Activated B cell treated with CpG ODN at 0.5 μM for 24 hours (primary cell): ENCODE measurements around the gene MBNL1. TPM values are rescaled to one million over a fixed set of nuclear protein-coding genes. Genes with fewer than 3 reads are reported as not detected.

Experiments
- ATAC-seq: fragments of 200-7000 bp; cut with Tn5 transposase; one replicate; pipeline ENCODE4 v1.10.0; 2021; ENCODE audit warnings: low read depth, mild to moderate bottlenecking, moderate library complexity
- CTCF ChIA-PET: fragments of 350-600 bp; sonication (Branson Sonifier 250); formaldehyde crosslinking; loops from one replicate; lab custom pipeline; 2021; ENCODE audit warnings: antibody characterized with exemption; lab: Charles Lee
- POLR2A ChIA-PET: fragments of 350-600 bp; sonication (Branson Sonifier 250); formaldehyde crosslinking; loops from one replicate; lab custom pipeline; 2021; ENCODE audit warnings: antibody characterized with exemption; lab: Charles Lee
- DNase-seq: peaks from one replicate; pipeline ENCODE4 v3.0.0; 2022
- H3K27ac Mint-ChIP-seq: one replicate; pipeline ENCODE4 v1.8.0; 2020; ENCODE audit warnings: mixed read lengths
- H3K27me3 Mint-ChIP-seq: one replicate; pipeline ENCODE4 v1.8.0; 2021; ENCODE audit warnings: mixed read lengths
- H3K36me3 Mint-ChIP-seq: one replicate; pipeline ENCODE4 v1.8.0; 2021; ENCODE audit warnings: low read depth, mixed read lengths
- H3K4me1 Mint-ChIP-seq: one replicate; pipeline ENCODE4 v1.8.0; 2021; ENCODE audit warnings: mixed read lengths
- H3K4me3 Mint-ChIP-seq: one replicate; pipeline ENCODE4 v1.8.0; 2020; ENCODE audit warnings: mild to moderate bottlenecking, mixed read lengths
- H3K9me3 Mint-ChIP-seq: one replicate; pipeline ENCODE4 v1.8.0; 2020; ENCODE audit warnings: mixed read lengths
- intact Hi-C: fragments of 100-400 bp; cut with micrococcal nuclease; formaldehyde crosslinking; loops from one replicate; pipeline ENCODE4 v1.15.1; 2024
- total RNA-seq: library from RNA; stranded (reverse); gene quantifications from 2 replicates; pipeline ENCODE4 v1.2.3, GENCODE V29; 2022
- TF ChIP-seq, protein P1 (sequence below): fragments of 200-600 bp; IDR thresholded peaks from one replicate; pipeline ENCODE4 v1.8.0; 2022; ENCODE audit warnings: antibody characterized with exemption, mild to moderate bottlenecking

The MBNL1 gene
- total RNA-seq, 1 donor from 2014 or later, result 561 TPM

DNA sequence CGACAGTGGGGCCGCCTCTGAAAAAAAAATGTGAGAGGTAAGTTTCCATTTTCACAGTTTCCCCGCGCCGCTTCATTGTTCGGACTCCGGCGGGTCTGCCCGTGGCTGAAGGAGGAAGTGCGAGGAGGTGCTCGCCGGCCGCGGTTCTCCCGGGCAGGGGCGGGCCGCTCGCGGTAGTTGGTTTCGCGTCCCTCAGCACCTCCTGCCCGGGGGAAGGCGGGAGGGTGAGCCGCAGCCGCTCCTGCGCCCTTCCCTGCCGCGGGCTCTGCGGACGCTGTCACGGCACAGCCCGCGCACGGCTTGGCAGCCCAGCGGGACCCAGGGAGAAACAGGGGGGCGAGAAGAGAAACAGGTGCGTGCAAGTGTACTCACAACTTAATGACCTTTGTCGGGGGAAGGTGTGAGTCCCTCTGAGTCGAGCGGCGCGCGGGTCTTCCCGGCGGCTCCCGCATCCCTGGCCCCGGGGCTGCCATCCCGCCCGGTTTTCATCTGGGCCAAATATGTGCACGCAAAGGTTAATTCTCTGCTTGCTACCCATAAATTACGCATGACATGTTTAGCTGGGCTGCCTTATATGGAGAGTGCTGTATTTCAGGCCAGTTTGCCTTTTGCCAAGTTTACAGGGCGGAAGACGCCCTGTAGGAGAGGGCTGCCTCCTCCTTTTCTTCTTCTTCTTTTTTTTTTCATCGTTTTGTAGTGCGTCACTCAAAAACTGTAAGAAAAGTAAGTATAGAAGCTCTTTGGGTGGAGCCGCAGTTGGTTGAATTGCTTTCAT, 514 bp downstream of the MBNL1 start:
- peak overlapping the region; percentile 98 for H3K4me3 Mint-ChIP-seq
- CTCF ChIA-PET, result interaction anchor here (0.9 to 2.6 kb wide), 8 partner anchors 15 to 85 kb away, joined by 3 to 24 read pairs (median 6); no protein-coding TSS in a partner anchor

DNA sequence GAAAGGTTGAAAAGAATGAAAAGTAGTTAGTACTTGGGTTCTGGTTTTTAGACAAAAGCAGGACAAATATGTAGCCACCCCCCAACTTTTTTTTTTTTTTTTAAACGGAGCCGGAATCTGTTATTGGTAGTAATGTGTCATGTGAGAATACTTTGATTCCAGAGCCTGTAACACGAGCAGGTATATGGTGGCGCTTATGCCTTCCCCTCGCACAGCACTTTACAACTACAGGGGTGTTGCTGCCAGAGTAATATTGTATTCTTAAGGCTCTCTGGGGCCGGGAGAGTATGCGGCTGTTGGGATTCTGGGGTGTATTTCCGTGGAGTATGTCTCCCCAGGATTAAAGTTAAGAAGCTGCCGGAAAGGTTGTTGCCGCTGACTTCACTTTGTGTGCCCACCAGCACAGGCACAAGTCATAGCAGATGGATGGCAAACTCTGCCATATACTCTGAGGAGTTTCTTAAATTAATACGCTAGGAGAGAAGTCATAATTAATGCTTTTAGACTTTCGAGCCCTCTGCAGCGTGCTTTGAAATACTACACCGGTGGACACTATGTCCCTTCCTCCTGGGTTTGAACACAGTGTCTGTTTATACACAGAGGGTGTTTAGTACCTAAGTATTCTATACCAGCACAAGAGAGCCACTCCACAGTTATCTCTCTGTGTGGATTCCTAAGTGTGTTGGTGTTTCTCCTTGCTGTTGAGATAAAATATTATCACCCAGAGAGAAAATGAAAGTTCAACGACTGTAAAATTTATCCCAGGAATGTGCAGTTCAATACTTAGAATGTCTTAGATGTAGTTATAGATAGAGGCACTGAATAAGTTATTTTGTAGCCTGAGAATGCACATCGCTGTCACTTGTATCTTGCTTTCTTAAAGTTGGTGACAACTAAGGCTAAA, 1.4 kb downstream of the MBNL1 start:
- Mint-ChIP-seq H3K9me3 (peaks cover 2% of the 10 kb centered on the region), H3K27ac (peak overlapping the region; percentile 98), H3K4me1 (peaks cover 69% of the 10 kb centered on the region), H3K36me3 (peaks cover 50% of the 10 kb centered on the region), H3K4me3 (peak overlapping the region; percentile 98), H3K27me3 (no peaks in the 10 kb centered on the region)
- intact Hi-C loops, result loop anchor here (1.0 to 5.0 kb wide), 7 partner anchors 13 to 247 kb away; no protein-coding TSS in a partner anchor
- TF ChIP-seq, protein P1, sequence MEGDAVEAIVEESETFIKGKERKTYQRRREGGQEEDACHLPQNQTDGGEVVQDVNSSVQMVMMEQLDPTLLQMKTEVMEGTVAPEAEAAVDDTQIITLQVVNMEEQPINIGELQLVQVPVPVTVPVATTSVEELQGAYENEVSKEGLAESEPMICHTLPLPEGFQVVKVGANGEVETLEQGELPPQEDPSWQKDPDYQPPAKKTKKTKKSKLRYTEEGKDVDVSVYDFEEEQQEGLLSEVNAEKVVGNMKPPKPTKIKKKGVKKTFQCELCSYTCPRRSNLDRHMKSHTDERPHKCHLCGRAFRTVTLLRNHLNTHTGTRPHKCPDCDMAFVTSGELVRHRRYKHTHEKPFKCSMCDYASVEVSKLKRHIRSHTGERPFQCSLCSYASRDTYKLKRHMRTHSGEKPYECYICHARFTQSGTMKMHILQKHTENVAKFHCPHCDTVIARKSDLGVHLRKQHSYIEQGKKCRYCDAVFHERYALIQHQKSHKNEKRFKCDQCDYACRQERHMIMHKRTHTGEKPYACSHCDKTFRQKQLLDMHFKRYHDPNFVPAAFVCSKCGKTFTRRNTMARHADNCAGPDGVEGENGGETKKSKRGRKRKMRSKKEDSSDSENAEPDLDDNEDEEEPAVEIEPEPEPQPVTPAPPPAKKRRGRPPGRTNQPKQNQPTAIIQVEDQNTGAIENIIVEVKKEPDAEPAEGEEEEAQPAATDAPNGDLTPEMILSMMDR, result no peak
- POLR2A ChIA-PET, result interaction anchor here (0.6 to 7.3 kb wide), 32 partner anchors 11 to 1822 kb away, joined by 3 to 185 read pairs (median 7); partner anchors contain the start of gene SELENOT
- no peak for DNase-seq
- CTCF ChIA-PET, result interaction anchor here (1.8 to 2.6 kb wide), 3 partner anchors 71 to 86 kb away, joined by 7 to 24 read pairs (median 10); no protein-coding TSS in a partner anchor
- ATAC-seq, result peak; percentile 8

More for the DNA sequence above, 514 bp downstream of the MBNL1 start:
- H3K36me3 Mint-ChIP-seq, result peaks cover 49% of the 10 kb centered on the region
- peak; percentile 73 for DNase-seq
- POLR2A ChIA-PET, result interaction anchor here (0.6 to 7.3 kb wide), 51 partner anchors 8 to 1821 kb away, joined by 3 to 185 read pairs (median 5); partner anchors contain the start of gene SELENOT
- H3K4me1 Mint-ChIP-seq, result peaks cover 68% of the 10 kb centered on the region
- H3K9me3 Mint-ChIP-seq, result peaks cover 2% of the 10 kb centered on the region
- TF ChIP-seq, protein P1, result no peak
- no peaks in the 10 kb centered on the region for H3K27me3 Mint-ChIP-seq
- intact Hi-C loops, result loop anchor here (1.0 to 5.0 kb wide), 7 partner anchors 14 to 248 kb away; no protein-coding TSS in a partner anchor
- peak; percentile 73 for ATAC-seq
- H3K27ac Mint-ChIP-seq, result peak overlapping the region; percentile 98

DNA sequence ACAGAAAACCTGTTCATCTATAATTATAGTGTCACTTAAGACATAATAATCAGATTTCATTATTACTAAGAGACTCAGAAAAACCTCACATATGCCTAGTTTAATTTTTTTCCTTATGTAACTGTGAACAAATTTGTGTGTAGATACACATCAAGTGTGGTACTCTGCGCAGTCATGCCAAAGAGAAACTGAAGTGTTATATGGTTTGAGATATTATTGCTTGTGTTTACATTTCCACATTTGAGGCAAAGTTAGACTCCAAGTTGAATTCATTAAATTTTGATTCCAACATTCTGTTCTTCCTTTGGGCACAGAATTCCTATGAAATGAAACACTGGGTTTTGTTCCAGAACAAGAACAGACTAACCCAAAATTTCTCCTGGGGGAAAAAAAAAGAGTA, 2.2 kb downstream of the MBNL1 start:
- intact Hi-C loops, result loop anchor here (1.0 kb wide), 1 partner anchor 8 kb away; no protein-coding TSS in a partner anchor
- Mint-ChIP-seq H3K27ac (peak overlapping the region; percentile 98), H3K4me1 (peaks cover 69% of the 10 kb centered on the region), H3K27me3 (no peaks in the 10 kb centered on the region), H3K4me3 (peak overlapping the region; percentile 98), H3K36me3 (peaks cover 52% of the 10 kb centered on the region), H3K9me3 (peaks cover 2% of the 10 kb centered on the region)
- ATAC-seq, result no peak
- no peak for DNase-seq
- CTCF ChIA-PET, result no interaction called here
- POLR2A ChIA-PET, result interaction anchor here (1.4 to 7.3 kb wide), 7 partner anchors 10 to 78 kb away, joined by 5 to 185 read pairs (median 46); no protein-coding TSS in a partner anchor
- TF ChIP-seq, protein P1, result no peak

DNA sequence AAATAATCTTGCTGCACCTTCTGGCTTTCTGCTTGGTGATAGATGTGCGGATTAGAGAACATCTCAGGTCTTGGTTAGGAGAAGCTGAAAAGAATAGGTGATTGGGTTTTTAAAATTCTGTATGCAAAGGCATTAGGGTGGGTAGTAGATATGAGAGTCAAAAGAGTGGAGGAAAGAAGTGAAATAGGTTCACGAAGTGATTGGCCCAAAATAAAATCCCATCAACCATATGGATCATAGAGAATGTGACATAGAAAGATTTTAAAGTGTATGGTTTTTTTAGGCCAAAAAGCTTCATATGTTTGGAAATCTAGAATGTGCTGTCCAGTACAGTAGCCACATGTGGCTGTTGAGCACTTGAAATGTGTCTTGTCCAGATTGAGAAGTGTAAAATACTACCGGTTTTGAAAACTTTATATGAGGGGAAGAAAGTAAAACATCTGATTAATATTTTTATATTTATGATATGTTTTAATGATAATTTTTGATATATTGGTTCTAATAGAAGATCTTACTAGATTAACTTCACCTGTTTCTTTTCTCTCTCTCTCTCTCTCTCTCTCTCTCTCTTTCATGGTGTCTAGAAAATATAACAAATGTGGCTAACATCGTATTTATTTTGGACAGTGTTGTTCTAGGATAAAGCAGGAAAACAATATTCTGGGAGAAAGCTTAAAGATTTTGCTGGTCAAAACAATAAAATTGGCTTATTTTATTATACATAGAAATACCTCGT, 2.9 kb downstream of the MBNL1 start:
- POLR2A ChIA-PET, result interaction anchor here (0.6 to 7.3 kb wide), 7 partner anchors 12 to 74 kb away, joined by 3 to 185 read pairs (median 5); no protein-coding TSS in a partner anchor
- H3K4me1 Mint-ChIP-seq, result peaks cover 69% of the 10 kb centered on the region
- H3K9me3 Mint-ChIP-seq, result peaks cover 2% of the 10 kb centered on the region
- peak overlapping the region; percentile 98 for H3K4me3 Mint-ChIP-seq
- H3K27ac Mint-ChIP-seq, result peak overlapping the region; percentile 98
- H3K27me3 Mint-ChIP-seq, result no peaks in the 10 kb centered on the region
- CTCF ChIA-PET, result interaction anchor here (0.6 kb wide), 1 partner anchor 88 kb away, joined by 3 read pairs; no protein-coding TSS in a partner anchor
- TF ChIP-seq, protein P1, result no peak
- intact Hi-C loops, result loop anchor here (1.0 kb wide), 1 partner anchor 8 kb away; no protein-coding TSS in a partner anchor
- peaks cover 55% of the 10 kb centered on the region for H3K36me3 Mint-ChIP-seq
- DNase-seq, result no peak
- ATAC-seq, result no peak
